Left renal pelvis (tissue), 4 donors: ENCODE results near the gene MED26. TPM values are rescaled to one million over a fixed set of nuclear protein-coding genes. Genes with fewer than 3 reads are reported as not detected.
"Not testable (repeated sequence)": the region's sequence is repeated elsewhere in the genome, so short reads cannot be mapped to it uniquely, and the experiment has no call there.

Experiments
- DNase-seq, 4 donors: peaks; one replicate each; pipeline ENCODE4 v3.0.0-alpha.2; 2013; ENCODE audit warnings: low read depth in 4 of 4, low spot score in 3 of 4
- polyA plus RNA-seq, 4 donors: library from polyadenylated mRNA; unstranded; fragments of 120-200 nt; gene quantifications; one replicate each; pipeline ENCODE4 v1.2.1, GENCODE V29; 2013; ENCODE audit not compliant: insufficient read length in 4 of 4

The MED26 gene
- polyA plus RNA-seq, 4 donors, result 6.4 to 8.2 (median 7.0) TPM

- DNase-seq, result no peak
Measured at GRCh38 chr19:16544473-16545231, 83.4 kb downstream of the MED26 start.

GRCh38 chr19:16543734-16544133, 84.3 kb downstream of the MED26 start:
- not testable (repeated sequence) for DNase-seq

- no peak for DNase-seq
Measured at GRCh38 chr19:16542910-16543472, 85.0 kb downstream of the MED26 start.

GRCh38 chr19:16542045-16542909, 85.7 kb downstream of the MED26 start, which contains the start of gene CHERP:
CHERP (minus strand) TSS chr19:16542437; CDS start chr19:16542378, 59 bp downstream.
- DNase-seq, result peak; percentile 77 to 92 (median 88)

- peak in 1 of 4 donors; percentile 5 for DNase-seq
Measured at GRCh38 chr19:16541526-16542044, 86.4 kb downstream of the MED26 start.

- no peak for DNase-seq
Measured at GRCh38 chr19:16540948-16541347, 87.1 kb downstream of the MED26 start.

GRCh38 chr19:16537111-16537510, 90.9 kb downstream of the MED26 start:
- DNase-seq, result no peak

- DNase-seq, result no peak
Measured at GRCh38 chr19:16536130-16536529, 91.9 kb downstream of the MED26 start.

- no peak for DNase-seq
Measured at GRCh38 chr19:16535381-16535780, 92.6 kb downstream of the MED26 start.

- DNase-seq, result no peak
Measured at GRCh38 chr19:16532440-16533234, 95.4 kb downstream of the MED26 start.

- DNase-seq, result no peak
Measured at GRCh38 chr19:16531380-16531669, 96.7 kb downstream of the MED26 start.

- DNase-seq, result no peak
Measured at GRCh38 chr19:16530540-16531379, 97.2 kb downstream of the MED26 start.

- no peak for DNase-seq
Measured at GRCh38 chr19:16529466-16530144, 98.4 kb downstream of the MED26 start.

GRCh38 chr19:16527971-16528521, 100.0 kb downstream of the MED26 start:
- DNase-seq, result no peak

- DNase-seq, result no peak
Measured at GRCh38 chr19:16527334-16527935, 100.6 kb downstream of the MED26 start.

- no peak for DNase-seq
Measured at GRCh38 chr19:16525751-16526481, 102.1 kb downstream of the MED26 start.

- no peak for DNase-seq
Measured at GRCh38 chr19:16524991-16525734, 102.8 kb downstream of the MED26 start.
